Spleen (tissue), 11 donors: ENCODE results near the gene NECAB2. TPM values are rescaled to one million over a fixed set of nuclear protein-coding genes. Genes with fewer than 3 reads are reported as not detected.

Experiments used
- DNase-seq: peaks from one replicate; pipeline ENCODE4 v3.0.0-alpha.2; 2020
- H3K27ac ChIP-seq, 8 donors: fragments of 200-600 bp; sonication (generic) in 7 of 8; 1 replicate in 4 of 8; 2 replicates in 4 of 8; pipeline versions ENCODE4 v1.5.0 to v1.8.0; 2016 to 2021; ENCODE audit warnings: inconsistent platforms in 4 of 8, mild to moderate bottlenecking in 4 of 8, moderate library complexity in 1 of 8
- H3K27me3 ChIP-seq, 7 donors: fragments of 200-600 bp; sonication (generic) in 6 of 7; replicated peaks in 1 of 7; 1 replicate in 4 of 7; 2 replicates in 3 of 7; pipeline versions ENCODE4 v1.5.0 to v1.8.0; 2016 to 2021; ENCODE audit warnings: inconsistent platforms in 3 of 7, mild to moderate bottlenecking in 1 of 7
- H3K36me3 ChIP-seq, 6 donors: fragments of 200-600 bp; sonication (generic) in 5 of 6; 1 replicate in 4 of 6; 2 replicates in 2 of 6; pipeline versions ENCODE4 v1.5.0 to v1.8.0; 2016 to 2021; ENCODE audit warnings: inconsistent platforms in 2 of 6
- H3K4me1 ChIP-seq, 6 donors: fragments of 200-600 bp; sonication (generic) in 5 of 6; 1 replicate in 3 of 6; 2 replicates in 3 of 6; pipeline versions ENCODE4 v1.5.0 to v1.8.0; 2016 to 2021; ENCODE audit warnings: inconsistent platforms in 3 of 6
- H3K4me3 ChIP-seq, 8 donors: fragments of 200-600 bp; sonication (generic) in 7 of 8; 1 replicate in 4 of 8; 2 replicates in 4 of 8; pipeline versions ENCODE4 v1.5.0 to v1.8.0; 2016 to 2021; ENCODE audit warnings: inconsistent platforms in 4 of 8, mild to moderate bottlenecking in 4 of 8, moderate library complexity in 2 of 8
- H3K9me3 ChIP-seq, 8 donors: fragments of 200-600 bp; sonication (generic) in 7 of 8; 1 replicate in 4 of 8; 2 replicates in 4 of 8; pipeline versions ENCODE4 v1.5.0 to v1.8.0; 2016 to 2021; ENCODE audit warnings: inconsistent platforms in 4 of 8
- CTCF ChIP-seq, 11 experiments: fragments of 200-600 bp in 7 of 11; fragments of 450-650 bp in 4 of 11; sonication (generic) in 4 of 11; IDR thresholded peaks in 8 of 11; conservative IDR thresholded peaks in 3 of 11; 1 replicate in 7 of 11; 2 replicates in 4 of 11; pipeline versions ENCODE4 v1.4.0 to v1.8.0; 2016 to 2021; ENCODE audit warnings: antibody characterized with exemption in 11 of 11, inconsistent platforms in 4 of 11, mild to moderate bottlenecking in 1 of 11
- POLR2A ChIP-seq, 3 donors: fragments of 450-650 bp; IDR thresholded peaks; one replicate each; pipeline ENCODE4 v1.5.1; 2017; ENCODE audit warnings: antibody characterized with exemption in 3 of 3, mild to moderate bottlenecking in 1 of 3
- POLR2AphosphoS5 ChIP-seq, 3 donors: sonication (generic); formaldehyde crosslinking; IDR thresholded peaks; one replicate each; pipeline ENCODE4 v1.5.1; 2017; ENCODE audit warnings: antibody characterized with exemption in 3 of 3
- WGBS, 5 donors: extraction: QIAGEN DNeasy Blood & Tissue Kit in 3 of 5; methylation state at CpG; one replicate each; pipeline versions ENCODE4 v1.1.5 to v1.1.7; 2013 to 2018; 5-methylcytosine and 5-hydroxymethylcytosine counted together
- intact Hi-C: fragments of 100-400 bp; cut with DNase I; formaldehyde crosslinking; loops from one replicate; pipeline ENCODE4 v1.15.0; 2023; ENCODE audit warnings: low total_unique reads
- polyA plus RNA-seq, 3 donors: library from polyadenylated mRNA; stranded (reverse); fragments of 200-250 nt; gene quantifications; one replicate each; pipeline ENCODE4 v1.2.1, GENCODE V29; 2013
- total RNA-seq, 7 donors: library from RNA; depleted of rRNA in 3 of 7; stranded (reverse); fragments of >200 nt in 3 of 7; fragmentation: NEBNext Ultra II Directional in 4 of 7; extraction: Animal tissue kit (Norgen Biotek cat#: 25700) in 4 of 7; gene quantifications; one replicate each; pipeline versions ENCODE4 v1.1.0 to v1.2.1, GENCODE V29; 2016 to 2021
- donor health status: healthy with polysubstance abuse.
- donor health status: DM: no; HTN: no; CAD: no; lungs with moderate emphysema.
- donor health status: DM: no; HTN: no; CAD: no.
- donor health status: Bipolar disorder and iron deficiency.
- donor health status: healthy.
- donor health status: DM: no; HTN: no; CAD: no.
- donor health status: DM: yes; HTN: yes; CAD: no.

NECAB2 gene
- total and polyA plus RNA-seq, 10 donors = 0.16 to 3.1 (median 1.2) TPM; not detected in 4

- WGBS, 5 donors = 84 to 95% (median 87%) methylated on average over 6 to 9 of the region's 9 CpGs
- no peak for DNase-seq
- Histone ChIP-seq H3K36me3 (no peaks in the 10 kb centered on the region), H3K4me3 (no peak overlapping the region), H3K9me3 (peaks cover 0 to 41% (median 17%) of the 10 kb centered on the region in 8 donors), H3K27me3 (peaks cover 0 to 43% (median 0%) of the 10 kb centered on the region in 7 donors), H3K4me1 (no peaks in the 10 kb centered on the region), H3K27ac (no peak overlapping the region)
- intact Hi-C loops = no loop called here
- no peak for TF ChIP-seq POLR2AphosphoS5 (IDR thresholded peaks at IDR 0.05)
- TF ChIP-seq POLR2A (IDR thresholded peaks at IDR 0.05) = no peak
- TF ChIP-seq CTCF (IDR thresholded peaks at IDR 0.05 in 8 of 11, conservative IDR thresholded peaks at IDR 0.05 in 3 of 11) = no peak
These were observed 52.3 kb downstream of the NECAB2 start for GRCh38 chr16:84020353-84020752.

GRCh38 chr16:84021488-84021887 lies 53.4 kb downstream of the NECAB2 start:
- Histone ChIP-seq H3K36me3 (no peaks in the 10 kb centered on the region), H3K4me1 (no peaks in the 10 kb centered on the region), H3K27ac (no peak overlapping the region), H3K27me3 (peaks cover 0 to 43% (median 0%) of the 10 kb centered on the region in 7 donors), H3K9me3 (peaks cover 0 to 41% (median 17%) of the 10 kb centered on the region in 8 donors), H3K4me3 (no peak overlapping the region)
- 80 to 91% (median 86%) methylated on average over 5 of the region's 5 CpGs for WGBS, 5 donors
- intact Hi-C loops = no loop called here
- no peak for DNase-seq
- TF ChIP-seq POLR2AphosphoS5 (IDR thresholded peaks at IDR 0.05) (no peak), POLR2A (IDR thresholded peaks at IDR 0.05) (no peak), CTCF (IDR thresholded peaks at IDR 0.05 in 8 of 11, conservative IDR thresholded peaks at IDR 0.05 in 3 of 11) (no peak)

GRCh38 chr16:84022644-84023043 lies 54.6 kb downstream of the NECAB2 start:
- Histone ChIP-seq H3K27ac (no peak overlapping the region), H3K4me1 (no peaks in the 10 kb centered on the region), H3K36me3 (no peaks in the 10 kb centered on the region), H3K27me3 (peaks cover 0 to 53% (median 0%) of the 10 kb centered on the region in 7 donors), H3K9me3 (peaks cover 0 to 41% (median 17%) of the 10 kb centered on the region in 8 donors), H3K4me3 (no peak overlapping the region)
- no peak for DNase-seq
- intact Hi-C loops = no loop called here
- TF ChIP-seq POLR2AphosphoS5 (IDR thresholded peaks at IDR 0.05) = no peak
- TF ChIP-seq POLR2A (IDR thresholded peaks at IDR 0.05) = no peak
- no peak for TF ChIP-seq CTCF (IDR thresholded peaks at IDR 0.05 in 8 of 11, conservative IDR thresholded peaks at IDR 0.05 in 3 of 11)
- WGBS, 5 donors = 73 to 76% (median 75%) methylated on average over 9 to 11 of the region's 11 CpGs

- 76 to 88% (median 84%) methylated on average over 9 of the region's 9 CpGs for WGBS, 5 donors
- Histone ChIP-seq H3K27me3 (peaks cover 0 to 66% (median 0%) of the 10 kb centered on the region in 7 donors), H3K36me3 (no peaks in the 10 kb centered on the region), H3K4me3 (no peak overlapping the region), H3K4me1 (peaks cover 0 to 10% (median 3%) of the 10 kb centered on the region in 6 donors), H3K9me3 (peaks cover 0 to 27% (median 17%) of the 10 kb centered on the region in 8 donors), H3K27ac (no peak overlapping the region)
- TF ChIP-seq POLR2AphosphoS5 (IDR thresholded peaks at IDR 0.05) = no peak
- no peak for TF ChIP-seq POLR2A (IDR thresholded peaks at IDR 0.05)
- TF ChIP-seq CTCF (IDR thresholded peaks at IDR 0.05 in 8 of 11, conservative IDR thresholded peaks at IDR 0.05 in 3 of 11) = no peak
- no peak for DNase-seq
- intact Hi-C loops = no loop called here
These were observed 56.8 kb downstream of the NECAB2 start for GRCh38 chr16:84024854-84025253.
